ENCODE results near the gene THBS1. TPM values are rescaled to one million over a fixed set of nuclear protein-coding genes. Genes with fewer than 3 reads are reported as not detected.

Gene THBS1
- total RNA-seq, 1 donor from 2014 or later: 513 TPM

DNA sequence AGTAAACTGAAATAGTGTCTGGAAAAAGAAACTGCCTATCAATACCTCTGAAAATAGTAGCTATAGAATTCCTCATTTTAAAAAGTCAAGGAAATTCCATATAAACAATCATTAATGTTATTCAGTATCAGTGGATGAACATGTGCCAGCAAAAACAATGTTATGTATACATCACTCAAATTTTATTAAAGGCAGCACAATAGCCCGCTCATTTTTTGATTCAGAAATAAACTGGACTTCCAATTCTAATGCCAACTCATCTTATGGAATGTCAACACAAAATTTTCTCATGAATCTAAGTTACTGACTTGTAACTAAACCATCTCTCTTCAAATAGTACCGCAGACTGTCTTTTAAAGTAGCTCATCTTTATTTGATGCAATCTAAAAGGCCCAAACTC lies 19.0 kb downstream of the THBS1 start:
- no peak overlapping the region for H3K27ac ChIP-seq
- H3K27me3 ChIP-seq: no peaks in the 10 kb centered on the region

GRCh38 chr15:39602143-39602542 lies 21.3 kb downstream of the THBS1 start:
- intact Hi-C loops (cut with DNase I): no loop called here
- no peak for DNase-seq (ENCODE audit: extremely low spot score in 2 of 2)

More for the DNA sequence above, 19.0 kb downstream of the THBS1 start:
- Histone ChIP-seq H3K4me1 (peaks cover 5% of the 10 kb centered on the region), H3K36me3 (peaks cover 0 to 12% of the 10 kb centered on the region in 2 donors), H3K4me3 (no peak overlapping the region), H3K9me3 (no peaks in the 10 kb centered on the region)
- no peak for TF ChIP-seq CTCF (IDR thresholded peaks at IDR 0.05)
- TF ChIP-seq POLR2AphosphoS5 (IDR thresholded peaks at IDR 0.05; ENCODE audit: insufficient read depth in 1 of 2, low read depth in 1 of 2): no peak
- no peak for TF ChIP-seq POLR2A (IDR thresholded peaks at IDR 0.05)
- no peak for DNase-seq (ENCODE audit: extremely low spot score in 2 of 2)
- intact Hi-C loops (cut with DNase I): no loop called here

DNA sequence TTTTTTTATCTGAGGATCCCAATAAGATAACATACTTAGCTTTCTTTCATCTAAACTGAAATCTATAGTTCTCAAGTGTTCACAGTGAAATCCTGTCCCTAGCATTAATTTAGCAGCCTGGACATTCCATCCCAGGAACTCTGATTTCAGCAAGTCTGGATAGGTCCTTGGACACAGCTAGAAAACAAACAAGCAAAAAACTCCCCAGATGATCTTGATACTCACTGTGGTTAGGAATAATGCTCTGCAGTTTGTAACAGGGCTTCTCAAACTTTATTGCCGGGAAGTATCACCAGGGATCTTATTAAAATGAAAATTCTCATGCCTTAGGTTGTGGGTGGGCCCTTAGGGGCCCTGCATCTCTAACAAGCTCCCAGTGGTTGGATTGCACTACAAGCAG lies 24.3 kb downstream of the THBS1 start:
- Histone ChIP-seq H3K9me3 (peaks cover 4% of the 10 kb centered on the region), H3K4me3 (no peak overlapping the region), H3K27me3 (no peaks in the 10 kb centered on the region), H3K4me1 (no peaks in the 10 kb centered on the region), H3K27ac (no peak overlapping the region), H3K36me3 (no peaks in the 10 kb centered on the region)
- intact Hi-C loops (cut with DNase I): no loop called here
- TF ChIP-seq POLR2AphosphoS5 (IDR thresholded peaks at IDR 0.05; ENCODE audit: insufficient read depth in 1 of 2, low read depth in 1 of 2) (no peak), CTCF (IDR thresholded peaks at IDR 0.05) (no peak), POLR2A (IDR thresholded peaks at IDR 0.05) (no peak)
- no peak for DNase-seq (ENCODE audit: extremely low spot score in 2 of 2)

More at GRCh38 chr15:39602143-39602542, 21.3 kb downstream of the THBS1 start:
- H3K27me3 ChIP-seq: no peaks in the 10 kb centered on the region
- no peaks in the 10 kb centered on the region for H3K9me3 ChIP-seq
- H3K4me3 ChIP-seq: no peak overlapping the region
- H3K4me1 ChIP-seq: peaks cover 5% of the 10 kb centered on the region
- no peak overlapping the region for H3K27ac ChIP-seq
- H3K36me3 ChIP-seq: no peaks in the 10 kb centered on the region
- TF ChIP-seq CTCF (IDR thresholded peaks at IDR 0.05) (no peak), POLR2A (IDR thresholded peaks at IDR 0.05) (no peak), POLR2AphosphoS5 (IDR thresholded peaks at IDR 0.05; ENCODE audit: insufficient read depth in 1 of 2, low read depth in 1 of 2) (no peak)

DNA sequence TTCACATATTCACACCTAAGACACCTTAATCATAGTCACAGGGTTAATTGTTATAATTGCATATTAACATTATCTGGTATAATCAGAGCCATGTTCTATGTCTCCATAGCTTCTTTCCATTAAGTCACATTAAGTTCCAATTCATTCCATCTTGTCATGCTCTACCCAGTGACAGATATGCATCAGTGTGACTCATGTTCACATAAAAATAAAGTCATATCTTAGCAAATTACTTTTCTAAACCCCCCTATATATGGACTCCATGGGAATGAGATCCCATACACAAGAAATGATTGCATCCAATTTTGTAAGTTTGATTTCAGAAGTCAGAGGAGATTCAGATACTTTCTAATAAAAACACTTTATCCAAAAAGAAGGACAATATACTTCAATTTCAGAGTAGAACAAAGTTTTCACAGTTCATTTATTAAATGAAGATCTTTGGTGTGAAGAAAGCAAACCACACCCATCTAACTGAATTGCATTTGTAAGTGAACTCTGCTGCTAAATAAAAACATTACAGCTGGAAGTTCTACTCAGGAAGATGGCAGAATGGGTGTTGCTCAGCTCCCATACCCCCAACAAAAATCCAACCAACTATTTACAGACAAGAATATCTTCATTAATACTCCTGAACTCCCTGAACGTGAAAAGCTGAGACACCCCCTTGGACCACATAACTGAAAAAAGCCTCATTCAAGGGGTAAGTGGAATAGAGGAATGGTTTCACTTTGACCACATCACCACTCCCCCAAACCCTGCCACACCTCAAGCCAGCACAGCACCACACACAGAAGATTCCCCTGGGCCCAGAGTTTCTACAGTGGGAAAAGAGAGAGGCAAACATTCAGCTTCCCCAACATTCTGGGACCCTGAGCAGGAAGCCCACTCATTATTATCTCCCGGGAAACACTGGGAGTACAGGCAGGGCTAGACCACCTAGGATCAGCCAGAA lies 27.6 kb downstream of the THBS1 start:
- intact Hi-C loops (cut with DNase I): no loop called here
- TF ChIP-seq CTCF (IDR thresholded peaks at IDR 0.05) (no peak), POLR2A (IDR thresholded peaks at IDR 0.05) (no peak), POLR2AphosphoS5 (IDR thresholded peaks at IDR 0.05; ENCODE audit: insufficient read depth in 1 of 2, low read depth in 1 of 2) (no peak)
- no peak for DNase-seq (ENCODE audit: extremely low spot score in 2 of 2)
- Histone ChIP-seq H3K27me3 (no peaks in the 10 kb centered on the region), H3K4me3 (no peak overlapping the region), H3K4me1 (no peaks in the 10 kb centered on the region), H3K27ac (no peak overlapping the region), H3K36me3 (no peaks in the 10 kb centered on the region), H3K9me3 (peaks cover 10% of the 10 kb centered on the region)

Measured in vagina (tissue), 2 donors.